ENCODE data around the gene CCDC200. TPM values are rescaled to one million over a fixed set of nuclear protein-coding genes. Genes with fewer than 3 reads are reported as not detected.

Gene CCDC200
- total and polyA plus RNA-seq, 2 donors (not counting 3 experiments of a cell fraction or from before 2014, with no cell fraction given): not detected

DNA sequence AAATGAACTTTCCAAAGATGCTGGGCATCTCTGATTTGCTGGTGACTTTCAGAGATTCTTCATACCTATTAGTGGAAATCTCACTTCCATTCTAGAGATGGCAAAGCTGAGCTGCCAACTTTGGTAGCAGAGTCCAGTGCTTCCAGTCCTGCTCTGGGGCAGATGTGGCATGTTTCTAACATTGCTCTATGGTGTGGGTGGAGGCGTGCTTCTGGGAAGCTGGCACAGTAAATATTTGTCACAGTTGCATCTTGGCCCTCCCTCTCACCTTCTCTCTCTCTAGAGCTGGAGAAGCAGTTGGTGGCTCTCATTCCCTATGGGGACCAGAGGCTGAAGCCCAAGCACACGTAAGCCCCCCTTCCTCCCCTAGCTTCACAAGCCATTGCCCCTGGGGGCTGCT is 14.9 kb downstream of the CCDC200 start:
- Histone ChIP-seq H3K4me2 (ENCODE audit: insufficient read depth, low read length) (no peak overlapping the region), H4K20me1 (replicated peaks; ENCODE audit: control insufficient read depth, extremely low read depth, insufficient read depth, low read length) (no peaks in the 10 kb centered on the region), H3K9me1 (replicated peaks; ENCODE audit: control insufficient read depth, extremely low read depth, insufficient read depth, low read length) (no peaks in the 10 kb centered on the region), H3K27me3 (ENCODE audit: control insufficient read depth in 2 of 2, insufficient read depth in 2 of 2, low read length in 2 of 2) (no peaks in the 10 kb centered on the region), H3K4me1 (ENCODE audit: control insufficient read depth, extremely low read depth, insufficient read depth, low read length) (peaks cover 16% of the 10 kb centered on the region), H3K36me3 (ENCODE audit: control insufficient read depth in 2 of 2, extremely low read depth in 1 of 2, insufficient read depth in 2 of 2, low read length in 2 of 2) (peaks cover 9 to 25% of the 10 kb centered on the region in 2 experiments), H3K27ac (ENCODE audit: insufficient read depth, low read depth, low read length) (no peak overlapping the region), H3K79me2 (ENCODE audit: control insufficient read depth, insufficient read depth, low read length) (peaks cover 5% of the 10 kb centered on the region), H2AFZ (ENCODE audit: low read depth, low read length) (no peak overlapping the region), H3K4me3 (replicated peaks in 1 of 3; ENCODE audit: insufficient read depth in 1 of 3, low read depth in 1 of 3, low read length in 3 of 3) (no peak overlapping the region), H3K9ac (replicated peaks; ENCODE audit: extremely low read depth, insufficient read depth, low read length) (no peak overlapping the region), H3K9me3 (replicated peaks; ENCODE audit: control insufficient read depth, insufficient read depth, low read length) (no peaks in the 10 kb centered on the region)
- BruUV-seq (replicated peaks): no TSS peak
- intact Hi-C loops (cut with micrococcal nuclease): no loop called here
- TF ChIP-seq MYC (IDR thresholded peaks at IDR 0.05; ENCODE audit: low read depth, low read length) (no peak), JUN (IDR thresholded peaks at IDR 0.05; ENCODE audit: borderline replicate concordance, insufficient read depth, insufficient read length, low read depth) (no peak), FOS (IDR thresholded peaks at IDR 0.05; ENCODE audit: borderline replicate concordance, insufficient read depth, low read length) (no peak), GATA2 (IDR thresholded peaks at IDR 0.05; ENCODE audit: insufficient read depth, insufficient read length, low read depth, low read length) (no peak), POLR2A (IDR thresholded peaks at IDR 0.05; ENCODE audit: low read depth, low read length) (no peak), MAX (IDR thresholded peaks at IDR 0.05; ENCODE audit: insufficient read depth, insufficient read length) (no peak), POLR2AphosphoS5 (IDR thresholded peaks at IDR 0.05; ENCODE audit: insufficient read depth, low read depth, low read length) (no peak), EZH2 (IDR thresholded peaks at IDR 0.05; ENCODE audit: borderline replicate concordance, low read depth, low read length, severe bottlenecking) (no peak)
- TF ChIP-seq, protein P1, sequence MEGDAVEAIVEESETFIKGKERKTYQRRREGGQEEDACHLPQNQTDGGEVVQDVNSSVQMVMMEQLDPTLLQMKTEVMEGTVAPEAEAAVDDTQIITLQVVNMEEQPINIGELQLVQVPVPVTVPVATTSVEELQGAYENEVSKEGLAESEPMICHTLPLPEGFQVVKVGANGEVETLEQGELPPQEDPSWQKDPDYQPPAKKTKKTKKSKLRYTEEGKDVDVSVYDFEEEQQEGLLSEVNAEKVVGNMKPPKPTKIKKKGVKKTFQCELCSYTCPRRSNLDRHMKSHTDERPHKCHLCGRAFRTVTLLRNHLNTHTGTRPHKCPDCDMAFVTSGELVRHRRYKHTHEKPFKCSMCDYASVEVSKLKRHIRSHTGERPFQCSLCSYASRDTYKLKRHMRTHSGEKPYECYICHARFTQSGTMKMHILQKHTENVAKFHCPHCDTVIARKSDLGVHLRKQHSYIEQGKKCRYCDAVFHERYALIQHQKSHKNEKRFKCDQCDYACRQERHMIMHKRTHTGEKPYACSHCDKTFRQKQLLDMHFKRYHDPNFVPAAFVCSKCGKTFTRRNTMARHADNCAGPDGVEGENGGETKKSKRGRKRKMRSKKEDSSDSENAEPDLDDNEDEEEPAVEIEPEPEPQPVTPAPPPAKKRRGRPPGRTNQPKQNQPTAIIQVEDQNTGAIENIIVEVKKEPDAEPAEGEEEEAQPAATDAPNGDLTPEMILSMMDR (IDR thresholded peaks at IDR 0.05; ENCODE audit: extremely low read depth in 1 of 2, insufficient read depth in 1 of 2, low read depth in 1 of 2, low read length in 2 of 2): no peak
- FAIRE-seq (no peak), DNase-seq (ENCODE audit: low read depth, low spot score) (no peak)
- dilution Hi-C loops (cut with MboI; ENCODE audit: extremely low pct_ligation_motif_present, low sequenced_read_pairs): no loop called here
- POLR2A ChIA-PET: interaction anchor here (2.9 kb wide), 1 partner anchor 102 kb away, joined by 43 read pairs; no protein-coding TSS in a partner anchor
- CTCF ChIA-PET: interaction anchor here (2.4 to 3.9 kb wide), 2 partner anchors 13 to 102 kb away, joined by 9 to 22 read pairs; no protein-coding TSS in a partner anchor

Data from endothelial cell of umbilical vein (primary cell).